GM12873 (cell line): ENCODE data around the gene CHAF1A.

Experiments used
- TF ChIP-seq, protein P1 (sequence below): IDR thresholded peaks from 2 replicates; pipeline ENCODE4 v1.5.1; 2012; ENCODE audit warnings: low read depth, mild to moderate bottlenecking, moderate library complexity, low read length, control low read depth; ENCODE audit not compliant: insufficient read depth; ENCODE audit errors: missing control alignments

CHAF1A gene

GRCh38 chr19:4439243-4439642 lies 36.8 kb downstream of the CHAF1A start:
- TF ChIP-seq, protein P1, sequence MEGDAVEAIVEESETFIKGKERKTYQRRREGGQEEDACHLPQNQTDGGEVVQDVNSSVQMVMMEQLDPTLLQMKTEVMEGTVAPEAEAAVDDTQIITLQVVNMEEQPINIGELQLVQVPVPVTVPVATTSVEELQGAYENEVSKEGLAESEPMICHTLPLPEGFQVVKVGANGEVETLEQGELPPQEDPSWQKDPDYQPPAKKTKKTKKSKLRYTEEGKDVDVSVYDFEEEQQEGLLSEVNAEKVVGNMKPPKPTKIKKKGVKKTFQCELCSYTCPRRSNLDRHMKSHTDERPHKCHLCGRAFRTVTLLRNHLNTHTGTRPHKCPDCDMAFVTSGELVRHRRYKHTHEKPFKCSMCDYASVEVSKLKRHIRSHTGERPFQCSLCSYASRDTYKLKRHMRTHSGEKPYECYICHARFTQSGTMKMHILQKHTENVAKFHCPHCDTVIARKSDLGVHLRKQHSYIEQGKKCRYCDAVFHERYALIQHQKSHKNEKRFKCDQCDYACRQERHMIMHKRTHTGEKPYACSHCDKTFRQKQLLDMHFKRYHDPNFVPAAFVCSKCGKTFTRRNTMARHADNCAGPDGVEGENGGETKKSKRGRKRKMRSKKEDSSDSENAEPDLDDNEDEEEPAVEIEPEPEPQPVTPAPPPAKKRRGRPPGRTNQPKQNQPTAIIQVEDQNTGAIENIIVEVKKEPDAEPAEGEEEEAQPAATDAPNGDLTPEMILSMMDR = no peak

DNA sequence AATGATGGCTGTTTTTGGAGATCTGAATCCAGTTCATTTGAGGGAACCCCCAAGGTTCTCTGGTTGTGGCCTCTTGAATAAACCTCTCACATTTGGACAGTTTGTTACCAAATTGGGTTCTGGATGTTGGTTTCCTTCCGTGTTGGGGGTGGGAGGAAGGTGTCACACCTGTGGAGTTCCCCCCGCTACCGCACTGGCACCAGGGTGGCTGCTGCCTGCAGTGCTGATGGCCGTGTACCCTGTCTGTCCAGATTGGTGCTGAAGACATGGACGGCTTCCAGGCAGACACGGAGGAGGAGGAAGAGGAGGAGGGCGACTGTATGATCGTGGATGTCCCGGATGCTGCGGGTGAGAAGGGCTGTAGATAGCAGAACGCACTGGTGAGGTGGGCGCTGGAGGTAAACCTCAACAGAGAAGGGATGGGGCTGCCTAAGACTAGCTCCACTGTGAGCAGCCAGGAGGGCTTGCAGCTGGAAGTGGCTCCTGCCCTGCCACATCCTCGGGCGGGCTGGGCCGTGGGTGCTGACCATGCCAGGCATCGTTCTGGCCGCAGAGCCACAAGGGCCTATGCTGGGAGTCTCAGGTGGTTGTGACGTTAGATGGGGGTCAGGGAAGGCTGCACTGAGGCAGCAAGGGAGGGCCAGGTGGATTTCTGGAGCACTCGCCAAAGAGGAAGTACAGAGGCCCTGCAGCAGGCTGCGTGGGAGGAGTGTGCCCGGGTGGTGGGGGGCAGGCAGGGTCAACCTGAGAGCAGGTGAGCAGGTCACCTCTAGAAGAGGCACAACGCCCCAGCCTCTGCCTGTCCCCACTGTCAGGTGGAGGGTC lies 39.8 kb downstream of the CHAF1A start:
- TF ChIP-seq, protein P1 = no peak

GRCh38 chr19:4442819-4443146 lies 40.3 kb downstream of the CHAF1A start:
- TF ChIP-seq, protein P1 = no peak

DNA sequence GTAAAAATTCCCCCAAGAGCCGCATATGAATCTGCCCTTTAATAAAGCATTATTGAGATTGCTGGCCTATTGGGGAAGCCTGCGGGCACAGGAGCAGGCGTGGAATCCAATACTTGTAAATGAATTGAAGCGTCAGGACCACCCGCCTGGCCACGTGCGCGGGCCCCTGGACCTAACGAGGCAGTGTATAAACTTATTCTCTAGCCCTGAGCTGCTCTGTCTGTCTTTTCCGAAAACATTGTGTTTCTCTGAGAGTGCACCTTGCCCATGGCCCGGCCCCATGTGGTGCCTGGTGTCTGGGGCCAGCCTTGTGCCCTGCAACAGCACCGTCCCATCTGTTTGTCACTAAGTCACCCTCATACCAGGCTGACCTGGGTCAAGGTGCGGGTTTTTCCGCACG lies 40.7 kb downstream of the CHAF1A start:
- TF ChIP-seq, protein P1 = no peak

- TF ChIP-seq, protein P1 = no peak
Observed at GRCh38 chr19:4443966-4444764, 41.7 kb downstream of the CHAF1A start.

GRCh38 chr19:4444765-4445741 lies 42.6 kb downstream of the CHAF1A start:
- TF ChIP-seq, protein P1 = no peak
